Fibroblast of lung (primary cell): ENCODE data around the gene DNAI2. TPM values are rescaled to one million over a fixed set of nuclear protein-coding genes. Genes with fewer than 3 reads are reported as not detected.
A peak's percentile ranks its signal among the peaks of the same experiment; 100 is the strongest.

Source experiments
- DNase-seq, 2 donors: peaks; one replicate each; pipeline versions ENCODE4 v3.0.0 to v3.0.0-alpha.2; 2010; ENCODE audit warnings: low read depth in 2 of 2
- H2AFZ ChIP-seq: 2 replicates; pipeline ENCODE4 v1.5.1; 2012; ENCODE audit warnings: low read length, control low read depth, inconsistent platforms
- H3K27ac ChIP-seq: 2 replicates; pipeline ENCODE4 v1.5.1; 2011; ENCODE audit warnings: low read length, control low read depth; ENCODE audit not compliant: insufficient read depth
- H3K27me3 ChIP-seq: 2 replicates; pipeline ENCODE4 v1.5.1; 2011; ENCODE audit warnings: mild to moderate bottlenecking, low read length; ENCODE audit not compliant: control insufficient read depth, insufficient read depth
- H3K36me3 ChIP-seq: 2 replicates; pipeline ENCODE4 v1.5.1; 2011; ENCODE audit warnings: low read length; ENCODE audit not compliant: control insufficient read depth, insufficient read depth
- H3K4me1 ChIP-seq: 2 replicates; pipeline ENCODE4 v1.5.1; 2011; ENCODE audit warnings: low read length; ENCODE audit not compliant: control insufficient read depth, insufficient read depth; ENCODE audit errors: extremely low read depth
- H3K4me2 ChIP-seq: 2 replicates; pipeline ENCODE4 v1.5.1; 2011; ENCODE audit warnings: low read length, control low read depth; ENCODE audit not compliant: insufficient read depth; ENCODE audit errors: extremely low read depth
- H3K4me3 ChIP-seq, 4 experiments: fragments of 200-600 bp in 1 of 4; sonication (generic) in 1 of 4; replicated peaks in 1 of 4; 2 replicates each; pipeline ENCODE4 v1.5.1; 2011 to 2016; ENCODE audit warnings: low read length in 4 of 4, low read depth in 3 of 4, mild to moderate bottlenecking in 3 of 4, control low read depth in 2 of 4, inconsistent platforms in 1 of 4, mixed read lengths in 1 of 4; ENCODE audit not compliant: insufficient read depth in 1 of 4; ENCODE audit errors: control extremely low read depth in 1 of 4
- H3K79me2 ChIP-seq: 2 replicates; pipeline ENCODE4 v1.5.1; 2012; ENCODE audit warnings: mild to moderate bottlenecking, low read length, inconsistent platforms; ENCODE audit not compliant: control insufficient read depth, insufficient read depth
- H3K9ac ChIP-seq: 2 replicates; pipeline ENCODE4 v1.5.1; 2011; ENCODE audit warnings: mild to moderate bottlenecking, low read length, control low read depth; ENCODE audit not compliant: insufficient read depth
- H3K9me3 ChIP-seq: 2 replicates; pipeline ENCODE4 v1.5.1; 2012; ENCODE audit warnings: low read depth, low read length; ENCODE audit not compliant: control insufficient read depth, insufficient read depth
- H4K20me1 ChIP-seq: 2 replicates; pipeline ENCODE4 v1.5.1; 2011; ENCODE audit warnings: low read length; ENCODE audit not compliant: control insufficient read depth, insufficient read depth; ENCODE audit errors: extremely low read depth
- CTCF ChIP-seq, 2 donors: IDR thresholded peaks in 1 of 2; conservative IDR thresholded peaks in 1 of 2; 1 replicate in 1 of 2; 2 replicates in 1 of 2; pipeline ENCODE4 v1.5.1; 2011 to 2012; ENCODE audit warnings: low read length in 2 of 2, control low read depth in 1 of 2, inconsistent platforms in 1 of 2, low read depth in 1 of 2, mild to moderate bottlenecking in 1 of 2
- EZH2 ChIP-seq: IDR thresholded peaks from 2 replicates; pipeline ENCODE4 v1.5.1; 2012; ENCODE audit warnings: low read length, control low read depth, mild to moderate bottlenecking; ENCODE audit errors: missing control alignments
- polyA plus RNA-seq, 2 donors: library from polyadenylated mRNA; depleted of rRNA in 1 of 2; stranded (reverse) in 1 of 2; unstranded in 1 of 2; fragments of >200 nt; gene quantifications; 2 replicates each; pipeline ENCODE4 v1.2.1, GENCODE V29; 2011 to 2012; ENCODE audit warnings: missing spikeins in 1 of 2
- total RNA-seq: library from RNA; depleted of rRNA; stranded (reverse); fragments of >200 nt; gene quantifications from 2 replicates; pipeline ENCODE4 v1.2.1, GENCODE V29; 2014

DNAI2 gene
- total and polyA plus RNA-seq, 2 donors (not counting 1 experiment from before 2014, with no cell fraction given): not detected

- H3K4me3 ChIP-seq: no peak overlapping the region
- H4K20me1 ChIP-seq: no peaks in the 10 kb centered on the region
- no peaks in the 10 kb centered on the region for H3K4me1 ChIP-seq
- H3K4me2 ChIP-seq: no peak overlapping the region
- no peak for DNase-seq
- TF ChIP-seq CTCF (conservative IDR thresholded peaks at IDR 0.05 in 1 of 2, IDR thresholded peaks at IDR 0.05 in 1 of 2; ENCODE audit: low read depth in 1 of 2, low read length in 2 of 2): no peak
- no peak for TF ChIP-seq EZH2
- H3K9ac ChIP-seq: no peak overlapping the region
- H3K9me3 ChIP-seq: no peaks in the 10 kb centered on the region
- H3K27ac ChIP-seq: no peak overlapping the region
- H3K79me2 ChIP-seq: no peaks in the 10 kb centered on the region
- no peaks in the 10 kb centered on the region for H3K36me3 ChIP-seq
- no peaks in the 10 kb centered on the region for H3K27me3 ChIP-seq
- H2AFZ ChIP-seq: no peak overlapping the region
These were observed 2.8 kb upstream of the DNAI2 start for GRCh38 chr17:74271281-74271680.

- DNase-seq: peak in 1 of 2 donors; percentile 70
- Histone ChIP-seq H3K36me3 (no peaks in the 10 kb centered on the region), H3K79me2 (no peaks in the 10 kb centered on the region), H3K4me2 (no peak overlapping the region), H4K20me1 (no peaks in the 10 kb centered on the region), H3K27ac (no peak overlapping the region), H3K27me3 (no peaks in the 10 kb centered on the region), H2AFZ (no peak overlapping the region), H3K4me3 (no peak overlapping the region), H3K4me1 (no peaks in the 10 kb centered on the region), H3K9me3 (no peaks in the 10 kb centered on the region), H3K9ac (no peak overlapping the region)
- no peak for TF ChIP-seq CTCF (conservative IDR thresholded peaks at IDR 0.05 in 1 of 2, IDR thresholded peaks at IDR 0.05 in 1 of 2; ENCODE audit: low read depth in 1 of 2, low read length in 2 of 2)
These were observed 2.0 kb upstream of the DNAI2 start for GRCh38 chr17:74271901-74272561.

- DNase-seq: peak in 1 of 2 donors; percentile 83
- H3K4me2 ChIP-seq: no peak overlapping the region
These were observed 1.3 kb upstream of the DNAI2 start for GRCh38 chr17:74272731-74273201.

More at GRCh38 chr17:74272731-74273201, 1.3 kb upstream of the DNAI2 start:
- H3K36me3 ChIP-seq: no peaks in the 10 kb centered on the region
- no peak overlapping the region for H3K4me3 ChIP-seq
- TF ChIP-seq EZH2 (no peak), CTCF (conservative IDR thresholded peaks at IDR 0.05 in 1 of 2, IDR thresholded peaks at IDR 0.05 in 1 of 2; ENCODE audit: low read depth in 1 of 2, low read length in 2 of 2) (no peak)
- H3K9me3 ChIP-seq: no peaks in the 10 kb centered on the region
- no peak overlapping the region for H2AFZ ChIP-seq
- H3K4me1 ChIP-seq: no peaks in the 10 kb centered on the region
- no peaks in the 10 kb centered on the region for H3K79me2 ChIP-seq
- H3K27ac ChIP-seq: no peak overlapping the region
- H3K9ac ChIP-seq: no peak overlapping the region
- H3K27me3 ChIP-seq: no peaks in the 10 kb centered on the region
- H4K20me1 ChIP-seq: no peaks in the 10 kb centered on the region
